K562 (cell line): Measurements from ENCODE around the gene SIK3. TPM values are rescaled to one million over a fixed set of nuclear protein-coding genes. Genes with fewer than 3 reads are reported as not detected.

Experiments
- MGA ChIP-seq: fragments of 450-650 bp; IDR thresholded peaks from 2 replicates; pipeline ENCODE4 v1.6.1; 2016; ENCODE audit warnings: mild to moderate bottlenecking, moderate library complexity
- ZBTB26 ChIP-seq: fragments of 450-650 bp; formaldehyde crosslinking; IDR thresholded peaks from 2 replicates; pipeline ENCODE4 v1.4.0; 2022; ENCODE audit warnings: missing genetic modification characterization
- polyA plus RNA-seq, 8 experiments: library from polyadenylated mRNA; depleted of rRNA in 4 of 8; stranded (reverse) in 5 of 8; unstranded in 3 of 8; fragments of >200 nt; fragmentation: Nextera tagmentation in 2 of 8; fragmentation: Illumina TruSeq in 1 of 8; extraction: Ambion mirVana in 2 of 8; extraction: Trizol in 1 of 8; gene quantifications; 2 replicates each; pipeline versions ENCODE4 v1.2.1 to v1.2.3, GENCODE V29; 2011 to 2014; ENCODE audit warnings: inconsistent platforms in 1 of 8, missing spikeins in 1 of 8
- total RNA-seq, 7 experiments: library from RNA; depleted of rRNA in 6 of 7; stranded (reverse); fragments of >200 nt in 6 of 7; fragmentation: Illumina TruSeq in 2 of 7; extraction: Trizol in 2 of 7; gene quantifications; 2 replicates each; pipeline versions ENCODE4 v1.2.1 to v1.2.3, GENCODE V29; 2011 to 2021; ENCODE audit warnings: low replicate concordance in 1 of 7

Gene SIK3
- total and polyA plus RNA-seq, 9 of the 15 experiments (the other 6 are each of a cell fraction or from before 2014, with no cell fraction given): 1.6 to 21.6 (median 8.0) TPM

- no peak for TF ChIP-seq MGA
- no peak for TF ChIP-seq ZBTB26 (CRISPR knock-in tag)
- TF ChIP-seq, all 486 proteins: peak for 11
Measured at GRCh38 chr11:116796548-116796947, 301.7 kb downstream of the SIK3 start (continued).
